ENCODE results near the gene ZNF84. TPM values are rescaled to one million over a fixed set of nuclear protein-coding genes. Genes with fewer than 3 reads are reported as not detected.
A peak's percentile ranks its signal among the peaks of the same experiment; 100 is the strongest.

Gene ZNF84
- total and polyA plus RNA-seq, 9 of the 15 experiments (the other 6 are each of a cell fraction or from before 2014, with no cell fraction given), result 8.8 to 24.3 (median 12.1) TPM

DNA sequence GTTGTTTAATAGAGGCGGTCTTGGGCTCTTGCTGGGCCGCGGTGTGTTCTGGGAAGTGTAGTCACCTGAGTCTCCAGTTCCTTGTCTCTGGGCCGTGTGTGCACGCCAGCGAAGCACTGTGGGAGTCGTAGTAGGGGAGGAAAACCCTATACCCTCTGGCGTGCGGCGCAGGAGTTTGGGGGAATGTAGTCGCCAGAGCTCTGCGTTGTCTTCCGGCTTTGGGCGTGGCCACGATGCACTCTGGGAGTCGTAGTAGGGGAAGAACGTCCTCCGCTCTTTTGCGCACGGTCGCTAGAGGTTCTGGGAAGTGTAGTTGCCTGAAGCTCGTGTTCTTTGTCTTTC, 42.7 kb downstream of the ZNF84 start (continued):
- TF ChIP-seq ASH1L (IDR thresholded peaks at IDR 0.05; ENCODE audit: borderline replicate concordance, low read depth, partially characterized antibody), result peak; percentile 74
- TF ChIP-seq FOXK2 (conservative IDR thresholded peaks at IDR 0.05 in 1 of 2, IDR thresholded peaks at IDR 0.05 in 1 of 2; ENCODE audit: low read depth in 2 of 2), result peak in 1 of 2 experiments; percentile 28; a peak in 2 of 4 replicates
- no peak for TF ChIP-seq U2AF2 (optimal IDR thresholded peaks at IDR 0.05; ENCODE audit: low read depth, low read length)
- TF ChIP-seq KLF1 (tag; IDR thresholded peaks at IDR 0.05), result peak; percentile 85
- no peak for TF ChIP-seq ERF (CRISPR knock-in tag; IDR thresholded peaks at IDR 0.05)
- peak; percentile 80 for TF ChIP-seq PHF20 (IDR thresholded peaks at IDR 0.05; ENCODE audit: partially characterized antibody)
- no peak for TF ChIP-seq TOE1 (IDR thresholded peaks at IDR 0.05; ENCODE audit: borderline replicate concordance)
- TF ChIP-seq TOE1 (CRISPR knock-in tag; IDR thresholded peaks at IDR 0.05; ENCODE audit: borderline replicate concordance, low read depth), result no peak
- no peak for TF ChIP-seq ZNF354B (CRISPR knock-in tag; IDR thresholded peaks at IDR 0.05)
- 0 out of 4 replicates have a peak, but pooled peaks of 1 of the 2 experiments have one; percentile 40 for TF ChIP-seq UBTF (IDR thresholded peaks at IDR 0.05; ENCODE audit: borderline replicate concordance in 1 of 2, low read depth in 2 of 2, low read length in 2 of 2)
- peak; percentile 88 for TF ChIP-seq POU5F1 (IDR thresholded peaks at IDR 0.05; ENCODE audit: borderline replicate concordance, low read depth, low read length, partially characterized antibody)
- no peak for TF ChIP-seq CHD4 (IDR thresholded peaks at IDR 0.05; ENCODE audit: insufficient read depth, insufficient replicate concordance, low read depth, low read length, poor library complexity, severe bottlenecking)
- TF ChIP-seq, protein P1, sequence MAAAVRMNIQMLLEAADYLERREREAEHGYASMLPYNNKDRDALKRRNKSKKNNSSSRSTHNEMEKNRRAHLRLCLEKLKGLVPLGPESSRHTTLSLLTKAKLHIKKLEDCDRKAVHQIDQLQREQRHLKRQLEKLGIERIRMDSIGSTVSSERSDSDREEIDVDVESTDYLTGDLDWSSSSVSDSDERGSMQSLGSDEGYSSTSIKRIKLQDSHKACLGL (CRISPR knock-in tag; IDR thresholded peaks at IDR 0.05; ENCODE audit: borderline replicate concordance, poor library complexity, severe bottlenecking), result no peak
- peak; percentile 91; the same call in 1 of the 2 replicates for TF ChIP-seq ZNF589 (CRISPR knock-in tag; IDR thresholded peaks at IDR 0.05; ENCODE audit: low read depth)
- peak; percentile 82 to 93 for TF ChIP-seq SIX5 (IDR thresholded peaks at IDR 0.05; ENCODE audit: borderline replicate concordance in 1 of 2, insufficient read depth in 1 of 2, low read depth in 1 of 2, low read length in 2 of 2)
- TF ChIP-seq ELF1 (tag; IDR thresholded peaks at IDR 0.05), result peak; percentile 99
- no peak for TF ChIP-seq GTF2E2 (tag; IDR thresholded peaks at IDR 0.05)
- peak; percentile 65; the same call in 1 of the 2 replicates for TF ChIP-seq TFAP4 (CRISPR knock-in tag; IDR thresholded peaks at IDR 0.05; ENCODE audit: borderline replicate concordance)
- 0 out of 4 replicates have a peak, but pooled peaks of 1 of the 2 experiments have one; percentile 76 for TF ChIP-seq BCLAF1 (IDR thresholded peaks at IDR 0.05; ENCODE audit: borderline replicate concordance in 1 of 2, control insufficient read depth in 1 of 2, low read depth in 2 of 2, low read length in 1 of 2)
- TF ChIP-seq MBD2 (IDR thresholded peaks at IDR 0.05; ENCODE audit: borderline replicate concordance, low read depth), result peak; percentile 92

Data from K562 (cell line).